OCI-LY7 (cell line): ENCODE results near the gene CBFA2T2.

ENCODE experiments used
- EZH2phosphoT487 ChIP-seq: fragments of 200-600 bp; sonication (generic); IDR thresholded peaks from 2 replicates; pipeline ENCODE4 v1.6.1; 2018; ENCODE audit warnings: low read depth, borderline replicate concordance, mild to moderate bottlenecking, mixed run types, antibody characterized with exemption, low read length, moderate library complexity, mixed read lengths
- TF ChIP-seq, protein P1 (sequence below): fragments of 200-600 bp; sonication (generic); conservative IDR thresholded peaks from 2 replicates; pipeline ENCODE4 v1.5.1; 2014; ENCODE audit warnings: mild to moderate bottlenecking, antibody characterized with exemption, low read length, moderate library complexity, mixed read lengths

DNA sequence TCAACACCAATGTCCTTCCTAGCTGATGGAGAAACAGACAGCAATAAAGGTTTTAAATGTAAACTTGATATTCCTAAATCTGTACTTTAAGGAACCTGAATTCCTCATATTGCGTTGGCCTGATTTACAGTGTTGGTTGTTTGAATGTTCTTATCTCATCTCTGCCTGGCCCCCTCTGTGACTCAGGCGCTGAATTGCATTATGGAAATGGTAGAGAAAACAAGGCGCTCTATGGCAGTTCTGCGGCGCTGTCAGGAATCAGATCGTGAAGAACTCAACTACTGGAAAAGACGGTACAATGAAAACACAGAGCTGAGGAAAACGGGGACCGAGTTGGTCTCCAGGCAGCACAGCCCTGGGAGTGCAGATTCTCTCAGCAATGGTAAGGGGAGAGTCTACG is 139.6 kb downstream of the CBFA2T2 start:
- TF ChIP-seq, protein P1, sequence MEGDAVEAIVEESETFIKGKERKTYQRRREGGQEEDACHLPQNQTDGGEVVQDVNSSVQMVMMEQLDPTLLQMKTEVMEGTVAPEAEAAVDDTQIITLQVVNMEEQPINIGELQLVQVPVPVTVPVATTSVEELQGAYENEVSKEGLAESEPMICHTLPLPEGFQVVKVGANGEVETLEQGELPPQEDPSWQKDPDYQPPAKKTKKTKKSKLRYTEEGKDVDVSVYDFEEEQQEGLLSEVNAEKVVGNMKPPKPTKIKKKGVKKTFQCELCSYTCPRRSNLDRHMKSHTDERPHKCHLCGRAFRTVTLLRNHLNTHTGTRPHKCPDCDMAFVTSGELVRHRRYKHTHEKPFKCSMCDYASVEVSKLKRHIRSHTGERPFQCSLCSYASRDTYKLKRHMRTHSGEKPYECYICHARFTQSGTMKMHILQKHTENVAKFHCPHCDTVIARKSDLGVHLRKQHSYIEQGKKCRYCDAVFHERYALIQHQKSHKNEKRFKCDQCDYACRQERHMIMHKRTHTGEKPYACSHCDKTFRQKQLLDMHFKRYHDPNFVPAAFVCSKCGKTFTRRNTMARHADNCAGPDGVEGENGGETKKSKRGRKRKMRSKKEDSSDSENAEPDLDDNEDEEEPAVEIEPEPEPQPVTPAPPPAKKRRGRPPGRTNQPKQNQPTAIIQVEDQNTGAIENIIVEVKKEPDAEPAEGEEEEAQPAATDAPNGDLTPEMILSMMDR: no peak
- TF ChIP-seq EZH2phosphoT487: no peak
